ENCODE data around the gene SLC25A10. TPM values are rescaled to one million over a fixed set of nuclear protein-coding genes. Genes with fewer than 3 reads are reported as not detected.
"Not testable (repeated sequence)": the region's sequence is repeated elsewhere in the genome, so short reads cannot be mapped to it uniquely, and the experiment has no call there.

SLC25A10 gene
- polyA plus RNA-seq, 1 donor = 13.0 TPM

DNA sequence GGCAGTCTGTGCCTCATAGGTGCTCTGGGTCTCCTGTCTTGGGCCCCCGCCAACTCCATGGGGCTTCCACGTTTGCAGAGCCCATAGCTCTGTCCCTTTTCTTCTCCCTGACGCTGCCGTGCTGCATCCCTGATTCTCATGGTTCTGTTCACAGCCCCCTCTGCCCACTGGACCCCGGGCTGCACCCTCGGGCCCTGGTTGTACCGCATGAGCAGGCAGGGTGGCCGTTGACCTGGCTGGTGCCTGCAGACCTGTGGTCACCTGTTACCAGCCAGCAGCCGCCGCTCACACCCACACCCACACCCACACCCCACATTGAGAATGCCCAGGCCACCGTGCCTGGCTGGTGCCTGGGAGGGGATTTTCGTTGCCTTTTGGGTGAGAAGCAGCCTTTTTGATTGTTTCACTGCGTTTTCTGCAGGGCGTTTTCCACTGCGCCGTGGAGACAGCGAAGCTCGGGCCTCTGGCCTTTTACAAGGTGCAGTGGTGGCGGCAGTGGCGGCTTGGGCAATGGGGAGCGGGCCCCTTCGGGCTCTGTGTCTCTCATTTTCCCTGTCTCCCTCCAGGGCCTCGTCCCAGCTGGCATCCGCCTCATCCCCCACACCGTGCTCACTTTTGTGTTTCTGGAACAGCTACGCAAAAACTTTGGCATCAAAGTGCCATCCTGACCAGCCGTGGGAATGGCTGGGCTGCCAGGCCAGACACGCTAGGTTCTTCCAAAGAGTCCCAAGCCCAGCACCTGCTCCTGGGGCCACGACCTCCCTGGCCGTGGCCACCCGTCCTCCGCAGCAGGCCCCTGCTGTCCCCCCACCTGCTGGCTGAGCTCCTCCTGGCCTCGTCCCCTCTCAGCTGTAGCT, 7.6 kb downstream of the SLC25A10 start:
- DNase-seq = no peak

DNA sequence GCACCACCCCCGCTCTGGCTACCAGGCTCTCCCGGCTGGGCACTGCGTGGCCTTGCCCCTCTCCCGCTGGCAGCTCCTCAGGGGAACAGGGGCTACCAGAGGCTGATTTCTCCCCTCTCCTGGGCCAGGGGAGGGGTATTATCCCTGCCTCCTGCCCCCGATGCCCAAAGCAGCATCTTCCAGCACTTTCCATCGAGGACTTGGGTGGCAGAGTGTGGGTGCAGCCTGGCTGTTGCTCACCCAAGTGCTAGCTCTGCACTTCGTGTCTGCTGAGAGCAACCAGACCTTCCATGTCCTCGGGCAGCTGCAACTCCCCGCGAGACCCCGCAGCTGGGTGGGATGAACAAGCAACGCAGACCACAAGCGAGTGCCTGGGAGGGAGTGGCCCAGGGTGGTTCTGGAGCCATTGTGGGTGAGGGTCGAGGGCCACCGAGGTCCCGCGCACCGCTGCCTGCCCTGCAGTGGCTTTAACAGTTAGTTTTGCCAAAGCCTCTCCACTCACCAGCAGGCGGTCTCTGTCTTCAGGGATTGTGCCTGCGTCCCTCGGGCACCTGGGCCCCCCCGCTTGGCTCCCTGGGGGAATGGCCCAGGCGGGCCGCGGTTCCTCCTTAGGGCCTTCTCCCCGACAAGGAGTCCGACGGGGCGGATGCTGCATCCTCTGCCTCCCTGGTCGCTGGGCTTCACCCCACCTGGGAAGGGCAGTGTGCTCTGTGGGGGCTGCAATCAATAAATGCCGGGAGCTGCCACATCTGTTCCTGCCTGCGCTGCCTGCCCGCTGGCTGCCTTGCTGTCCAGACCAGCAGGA, 8.4 kb downstream of the SLC25A10 start:
- DNase-seq = no peak

DNA sequence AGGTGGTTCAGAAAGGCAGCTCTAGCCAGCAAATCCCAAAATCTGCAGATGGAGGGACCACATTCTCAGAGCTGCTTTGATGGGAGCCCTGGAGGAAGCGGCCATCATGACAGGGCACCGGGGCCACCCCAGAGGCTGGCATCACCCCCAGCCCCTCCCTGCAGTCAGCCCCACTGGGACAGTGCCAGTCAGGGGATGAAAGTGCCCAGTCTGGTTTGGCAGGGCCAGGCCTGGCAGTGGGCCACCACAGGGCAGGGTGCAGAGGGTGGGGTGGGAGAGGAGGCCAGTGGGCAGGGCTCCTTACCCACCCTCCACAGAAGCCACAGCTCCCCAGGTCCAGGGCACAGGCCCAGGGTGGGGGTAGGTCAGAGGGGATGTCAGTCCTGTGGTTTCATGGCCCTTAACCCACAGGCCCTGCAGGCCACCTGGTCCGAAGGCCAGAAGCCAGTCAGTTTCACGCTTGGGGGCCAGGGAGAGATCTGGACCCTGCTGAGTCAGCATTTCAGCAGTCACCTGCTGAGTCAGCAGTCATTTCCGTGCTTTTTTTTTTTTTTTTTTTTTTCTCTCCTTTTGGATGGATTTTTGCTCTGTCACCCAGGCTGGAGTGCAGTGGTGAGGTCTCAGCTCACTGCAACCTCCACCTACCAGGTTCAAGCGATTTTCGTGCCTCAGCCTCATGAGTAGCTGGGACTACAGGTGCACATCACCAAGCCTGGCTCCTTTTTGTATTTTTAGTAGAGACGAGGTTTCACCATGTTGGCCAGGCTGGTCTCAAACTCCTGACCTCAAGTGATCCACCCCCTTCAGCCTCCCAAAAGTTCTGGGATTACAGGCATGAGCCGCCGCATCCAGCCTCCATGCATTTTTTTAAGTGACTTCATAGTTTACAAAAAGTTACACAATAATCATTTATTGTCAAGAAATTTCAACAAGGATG, 10.4 kb downstream of the SLC25A10 start:
- no peak for DNase-seq

DNA sequence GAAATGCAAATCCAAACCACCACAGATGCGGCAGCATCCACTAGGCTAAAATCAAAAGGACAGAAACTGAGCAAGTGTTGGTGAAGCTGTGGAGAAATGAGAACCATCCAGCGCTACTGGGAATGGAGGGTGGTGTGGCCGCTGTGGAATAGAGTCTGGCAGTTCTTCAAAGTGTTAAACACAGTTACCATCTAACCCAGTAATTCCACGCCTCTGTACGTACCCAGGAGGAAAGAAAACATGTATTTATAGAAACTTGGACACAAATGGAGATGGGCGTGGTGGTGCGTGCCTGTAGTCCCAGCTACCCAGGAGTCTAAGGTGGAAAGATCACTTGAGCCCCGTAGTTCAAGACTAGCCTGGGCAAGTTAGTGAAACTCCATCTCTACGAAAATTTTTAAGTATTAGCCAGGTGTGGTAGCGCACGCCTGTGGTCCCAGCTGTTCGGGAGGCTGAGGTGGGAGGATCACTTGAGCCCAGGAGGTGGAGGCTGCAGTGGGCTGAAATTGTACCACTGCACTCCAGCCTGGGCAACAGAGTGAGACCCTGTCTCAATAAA, 11.6 kb downstream of the SLC25A10 start:
- no peak for DNase-seq

DNA sequence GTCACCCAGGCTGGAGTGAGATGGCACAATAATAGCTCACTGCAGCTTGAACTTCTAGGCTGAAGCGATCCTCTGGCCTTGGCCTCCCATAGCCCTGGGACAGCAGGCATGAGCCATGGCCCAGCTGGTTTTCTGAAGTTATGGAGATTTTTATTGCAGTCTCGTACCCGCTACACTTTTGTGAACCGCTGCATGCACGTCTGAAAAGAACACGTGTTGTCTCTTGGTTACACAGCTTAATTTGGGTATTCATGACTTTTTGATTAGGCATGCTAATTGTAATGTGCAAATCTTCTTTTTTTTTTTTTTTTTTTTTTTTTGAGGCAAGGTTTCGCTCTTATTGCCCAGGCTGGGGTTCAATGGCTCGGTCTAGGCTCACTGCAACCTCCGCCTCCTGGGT, 13.4 kb downstream of the SLC25A10 start:
- DNase-seq = no peak

DNA sequence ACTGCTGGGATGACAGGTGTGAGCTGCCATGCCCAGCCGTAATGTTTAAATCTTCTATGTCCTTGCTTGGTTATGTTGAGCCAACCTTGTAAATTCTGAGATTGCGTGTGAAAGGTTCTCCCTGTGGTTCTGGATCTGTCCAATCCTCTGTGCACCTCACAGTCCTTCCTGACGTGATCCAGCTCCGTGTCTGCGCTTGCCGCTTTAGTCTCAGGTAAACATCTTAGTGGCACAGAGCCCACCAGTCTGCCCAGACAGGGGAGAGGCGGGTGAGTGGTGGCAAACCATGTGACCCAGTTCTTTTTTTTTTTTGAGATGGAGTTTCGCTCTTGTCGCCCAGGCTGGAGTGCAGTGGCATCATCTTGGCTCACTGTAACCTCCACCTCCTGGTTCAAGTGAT, 13.9 kb downstream of the SLC25A10 start:
- no peak for DNase-seq

DNA sequence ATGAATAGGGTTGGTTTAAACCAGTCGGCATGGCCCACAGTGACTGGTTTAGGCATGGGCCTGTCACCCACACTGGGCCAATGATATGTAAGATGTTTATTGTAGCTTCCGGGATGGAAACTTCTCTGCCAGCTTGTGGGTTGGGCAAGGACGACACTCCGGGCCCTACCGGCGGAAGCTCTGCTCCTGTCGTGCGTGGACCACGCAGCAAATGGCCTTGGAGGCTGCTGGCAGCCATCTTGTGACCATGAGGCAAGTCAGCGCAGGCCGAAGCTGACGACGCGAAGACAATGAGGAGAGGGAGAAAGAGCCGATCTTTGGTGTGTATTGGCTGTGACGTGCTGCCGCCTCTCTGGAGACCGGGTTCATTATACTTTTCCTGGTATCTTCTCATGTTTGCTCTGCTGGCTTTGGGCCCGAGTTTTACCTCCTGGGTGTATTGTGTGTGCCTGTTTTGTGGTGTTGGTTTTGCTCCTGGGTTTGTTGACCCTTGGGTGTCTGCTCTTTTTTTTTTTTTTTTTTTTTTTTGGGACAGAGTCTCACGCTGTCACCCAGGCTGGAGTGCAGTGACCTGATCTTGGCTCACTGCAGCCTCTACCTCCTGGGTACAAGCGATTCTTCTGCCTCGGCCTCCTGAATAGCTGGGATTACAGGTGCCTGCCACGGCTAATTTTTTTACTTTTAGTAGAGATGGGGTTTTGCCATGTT, 15.4 kb downstream of the SLC25A10 start:
- no peak for DNase-seq

DNA sequence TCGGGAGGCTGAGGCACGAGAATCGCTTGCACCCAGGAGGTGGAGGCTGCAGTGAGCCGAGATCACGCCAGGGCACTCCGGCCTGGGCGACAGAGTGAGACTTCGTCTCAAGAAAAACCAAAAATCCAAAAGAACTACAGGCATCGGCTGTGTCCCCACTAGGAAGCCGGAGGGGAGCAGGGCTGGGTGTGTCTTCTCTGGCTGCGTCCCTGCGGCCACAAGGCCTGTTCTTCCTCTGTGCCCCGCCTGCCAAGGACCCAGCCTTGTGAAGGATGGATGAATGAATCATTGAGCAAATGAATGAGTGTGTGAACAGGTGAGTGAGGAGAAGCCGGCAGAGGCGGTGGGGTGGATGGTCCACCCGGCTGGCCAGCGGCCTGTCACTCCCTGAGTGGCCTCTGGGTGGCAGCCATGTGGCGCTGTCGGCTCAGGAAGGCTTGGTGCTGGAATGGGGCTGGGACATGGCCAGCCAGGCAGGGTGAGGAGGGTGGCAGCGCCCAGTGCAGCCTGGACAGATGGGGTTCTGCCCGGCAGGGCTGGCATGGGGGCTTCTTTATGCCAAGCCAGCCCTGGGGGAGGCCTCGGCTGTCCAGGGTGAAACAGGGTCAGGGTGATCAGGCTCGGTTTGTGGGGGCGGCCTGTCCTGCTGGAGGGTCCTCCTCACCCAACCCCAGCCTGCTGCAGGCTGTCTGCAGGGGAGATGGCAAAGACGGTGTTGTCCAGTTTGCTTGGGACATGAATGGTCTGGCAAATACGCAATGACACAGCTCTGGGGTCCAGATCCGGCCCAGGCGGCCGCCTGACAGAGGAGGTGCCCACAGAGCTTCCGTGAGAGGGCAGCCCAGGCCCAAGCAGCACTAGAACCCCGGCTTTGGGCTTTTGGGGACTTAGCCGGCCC, 21.7 kb downstream of the SLC25A10 start:
- DNase-seq = peak; percentile 62

DNA sequence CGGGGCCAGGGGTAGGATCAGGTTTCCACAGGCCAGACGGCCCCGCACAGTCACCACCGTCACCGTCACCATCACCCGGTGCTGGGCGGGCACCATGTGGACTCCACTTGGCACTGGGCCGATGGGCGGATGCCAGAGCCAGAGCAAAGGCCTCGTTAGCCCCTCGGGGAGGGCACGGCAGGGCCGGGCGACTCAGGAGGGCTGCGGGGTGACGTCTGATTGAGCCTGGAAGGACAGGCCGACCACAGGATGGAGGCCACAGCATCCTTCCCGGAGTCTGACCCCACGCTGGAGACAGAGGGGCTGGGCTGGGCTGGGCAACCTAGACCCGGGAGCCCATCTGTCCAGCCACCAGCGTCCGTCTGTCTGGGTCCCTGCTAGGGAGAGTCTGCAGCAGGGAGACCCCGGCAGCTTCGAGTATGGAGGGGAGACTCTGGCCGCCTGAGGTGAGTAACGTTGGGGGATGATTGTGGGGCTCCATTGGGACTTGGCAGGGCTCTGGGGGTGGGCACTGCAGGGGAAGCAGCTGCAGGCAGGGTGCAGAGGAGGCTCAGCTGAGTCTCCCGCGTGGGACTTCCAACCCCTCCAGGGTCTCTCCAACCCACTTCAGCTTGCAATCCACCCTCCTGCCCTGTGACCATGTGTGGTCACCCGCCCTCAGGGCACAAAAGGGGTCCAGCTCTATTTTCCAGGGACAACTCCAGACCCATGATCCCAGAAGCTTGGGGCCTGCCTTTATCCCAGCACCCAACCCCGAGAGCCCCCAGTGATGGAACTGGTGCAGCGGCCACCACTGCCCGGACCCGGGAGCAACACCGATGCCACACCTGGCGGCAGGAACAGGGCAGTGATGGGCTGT, 22.6 kb downstream of the SLC25A10 start:
- DNase-seq = no peak

DNA sequence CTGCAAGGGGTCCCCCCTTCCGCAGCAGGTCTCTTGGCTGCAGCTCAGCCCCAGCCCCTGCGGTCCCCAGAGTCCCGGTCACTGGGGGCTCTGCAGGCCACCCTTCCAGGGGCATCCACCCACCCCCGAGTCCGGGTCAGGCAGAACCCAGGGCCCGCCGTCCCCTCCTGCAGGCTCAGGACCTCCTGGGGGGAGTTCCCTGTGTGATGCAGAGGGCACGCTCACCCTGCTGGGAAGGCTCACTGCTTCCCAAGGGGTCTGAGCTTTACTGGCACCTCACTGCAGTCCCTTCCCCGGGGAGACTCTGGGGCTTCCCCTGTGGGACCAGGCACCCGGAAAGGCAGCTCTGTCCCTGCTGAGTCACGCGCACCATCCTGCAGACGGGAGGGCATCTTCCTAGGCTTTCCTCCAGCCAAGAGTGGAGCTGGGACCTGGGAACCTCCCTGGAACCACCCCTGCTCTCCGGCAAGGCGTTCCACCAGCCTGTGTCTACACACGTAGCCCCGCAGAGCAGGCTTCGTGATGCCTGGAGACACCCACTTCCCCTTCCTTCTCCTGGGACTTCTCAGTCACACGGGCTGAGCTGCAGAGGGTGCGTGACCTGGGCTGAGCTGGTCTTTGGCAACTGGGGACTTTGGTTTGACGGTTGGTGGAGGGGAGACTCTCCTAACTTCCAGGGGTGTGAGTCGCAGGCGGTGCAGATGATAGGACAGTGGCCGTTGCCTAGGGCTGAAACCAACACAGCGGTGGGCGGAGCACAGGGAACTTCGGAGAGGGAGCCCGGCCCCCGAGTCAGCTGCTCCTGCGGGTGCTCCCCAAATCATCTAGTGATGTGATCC, 23.4 kb downstream of the SLC25A10 start:
- DNase-seq = no peak

DNA sequence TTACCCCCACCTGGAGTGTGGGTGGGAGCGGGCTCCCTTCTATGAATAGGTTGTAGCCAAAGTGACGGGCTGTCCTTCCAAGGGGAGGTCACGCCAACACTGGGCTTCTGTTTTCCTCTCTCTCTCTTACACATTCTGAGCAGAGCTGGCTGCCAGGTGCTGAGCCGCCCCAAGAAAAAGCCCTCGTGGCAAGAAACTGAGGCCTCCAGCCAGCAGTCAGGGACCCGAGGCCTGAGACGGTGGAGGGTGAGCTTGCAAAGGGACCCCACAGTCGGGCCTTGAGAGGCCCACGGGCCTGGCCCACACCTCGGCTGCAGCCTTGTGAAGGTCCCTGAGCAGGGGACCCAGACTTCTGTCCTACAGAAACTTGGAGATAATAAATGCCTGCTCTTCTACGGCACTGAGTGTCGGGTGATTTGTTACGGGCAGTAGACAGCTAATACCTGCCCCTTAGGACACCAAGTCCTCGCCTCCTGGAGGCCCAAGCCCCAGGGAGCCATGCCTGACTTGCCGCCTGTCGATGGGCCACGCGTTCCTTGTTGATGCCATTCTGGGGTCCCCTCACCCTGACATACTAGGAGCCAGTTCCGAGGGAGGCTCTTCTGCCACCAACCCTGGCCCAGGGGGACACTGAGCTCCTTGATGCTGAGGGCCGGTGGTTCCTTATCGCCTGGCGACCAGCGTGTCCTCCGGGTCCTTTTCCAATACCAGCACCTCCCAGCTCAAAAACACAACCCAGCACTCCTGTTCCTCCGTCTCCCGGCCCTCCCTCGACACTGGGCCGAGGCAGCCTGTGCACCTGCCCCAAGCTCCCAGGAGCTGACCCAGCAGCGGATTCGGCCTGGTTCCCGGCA, 26.1 kb downstream of the SLC25A10 start:
- no peak for DNase-seq

DNA sequence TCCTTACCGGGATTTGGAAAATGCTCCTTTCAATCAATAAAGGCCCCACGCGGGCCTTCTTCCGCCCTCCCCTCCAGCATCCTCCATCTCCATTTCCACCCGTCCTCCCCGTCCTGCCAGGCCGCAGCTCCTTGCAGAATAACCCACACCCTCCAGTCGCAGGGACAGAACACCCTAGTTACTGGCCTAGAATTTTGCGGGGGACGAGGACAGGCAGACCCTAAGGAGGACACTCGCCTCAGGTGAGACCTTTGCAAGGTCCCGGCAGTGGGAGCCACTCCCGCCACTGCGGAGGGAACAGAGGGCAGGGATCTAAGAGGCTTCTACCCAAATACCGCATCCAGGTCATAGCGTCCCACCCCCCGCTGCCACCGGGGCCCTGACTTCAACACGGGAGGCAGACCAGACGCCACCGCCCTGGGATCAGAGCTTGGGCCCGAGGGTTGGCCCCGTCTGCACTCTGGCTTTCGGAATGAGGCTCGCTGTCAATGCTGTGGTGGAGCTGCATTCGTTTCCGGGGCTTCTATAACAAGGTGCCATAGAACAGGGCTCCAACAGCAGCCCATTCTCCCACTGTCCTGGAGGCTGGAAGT, 26.8 kb downstream of the SLC25A10 start:
- no peak for DNase-seq

DNA sequence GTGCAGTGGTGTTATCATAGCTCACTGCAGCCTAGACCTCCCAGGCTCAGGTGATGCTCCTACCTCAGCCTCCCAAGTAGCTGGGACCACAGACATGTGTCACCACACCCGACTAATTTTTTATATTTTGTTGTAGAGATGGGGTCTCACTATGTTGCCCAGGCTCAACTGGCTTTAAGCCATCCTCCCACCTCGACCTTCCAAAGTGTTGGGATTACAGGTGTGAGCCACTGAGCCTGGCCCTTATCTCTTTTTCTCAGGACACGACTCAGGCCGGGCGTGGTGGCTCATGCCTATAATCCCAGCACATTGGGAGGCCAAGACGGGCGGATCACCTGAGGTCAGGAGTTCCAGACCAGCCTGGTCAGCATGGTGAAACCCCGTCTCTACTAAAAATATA, 27.5 kb downstream of the SLC25A10 start:
- DNase-seq = not testable (repeated sequence)

DNA sequence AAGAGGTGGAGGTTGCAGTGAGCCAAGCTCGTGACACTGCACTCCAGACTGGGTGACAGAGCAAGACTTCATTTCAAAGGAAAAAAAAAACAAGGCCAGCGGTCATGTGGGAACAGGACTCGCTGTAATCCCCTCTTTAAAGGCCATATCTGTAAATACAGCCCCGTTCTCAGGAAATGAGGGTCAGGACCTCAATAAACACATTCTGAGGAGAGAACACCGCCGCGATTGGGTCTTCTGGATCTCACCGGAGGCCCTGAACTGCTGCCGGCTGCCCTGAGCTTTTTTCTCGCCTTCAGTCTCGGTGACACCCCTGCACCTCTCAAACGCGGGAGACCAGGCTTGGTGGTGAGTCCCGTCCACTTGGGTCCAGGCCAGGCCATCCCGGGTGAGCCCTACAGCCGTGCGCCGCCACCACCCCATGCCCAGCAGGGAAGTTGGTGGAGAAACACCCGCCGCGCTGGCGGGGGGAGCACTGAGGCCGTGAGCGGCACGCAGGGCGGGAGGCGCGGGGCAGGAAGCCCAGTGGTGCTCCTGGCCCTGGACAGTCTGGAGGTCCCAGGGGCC, 28.4 kb downstream of the SLC25A10 start:
- no peak for DNase-seq

DNA sequence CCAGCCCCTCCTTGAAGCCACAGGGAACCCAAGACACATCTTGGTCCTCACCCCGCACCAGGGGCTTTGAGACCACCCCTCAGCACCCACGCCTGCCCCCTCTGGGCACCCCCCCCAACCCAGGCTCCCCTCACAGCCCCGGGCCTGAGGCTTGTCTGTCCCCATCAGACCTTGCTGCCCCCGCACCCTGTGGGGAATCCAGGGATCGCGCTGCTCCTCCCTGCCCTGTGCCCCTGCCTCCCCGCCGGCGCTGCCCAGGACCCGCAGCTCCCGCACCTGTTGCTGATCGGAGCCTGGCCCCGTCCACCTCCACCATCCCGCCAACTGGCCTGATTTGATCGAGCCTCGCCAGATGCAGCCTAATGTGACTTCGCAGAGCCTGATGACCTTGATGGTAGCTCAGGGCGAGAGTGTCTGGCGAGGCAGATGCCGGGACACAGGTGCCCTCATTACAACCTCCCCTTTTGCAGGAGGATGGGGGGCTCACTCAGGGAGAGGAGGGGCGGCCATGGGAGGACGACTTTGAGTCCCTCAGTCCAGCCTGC, 29.0 kb downstream of the SLC25A10 start:
- no peak for DNase-seq
